Measurements from ENCODE around the gene BUD23. TPM values are rescaled to one million over a fixed set of nuclear protein-coding genes. Genes with fewer than 3 reads are reported as not detected.

Gene BUD23
- total RNA-seq, 1 experiment from 2014 or later: 124 TPM

DNA sequence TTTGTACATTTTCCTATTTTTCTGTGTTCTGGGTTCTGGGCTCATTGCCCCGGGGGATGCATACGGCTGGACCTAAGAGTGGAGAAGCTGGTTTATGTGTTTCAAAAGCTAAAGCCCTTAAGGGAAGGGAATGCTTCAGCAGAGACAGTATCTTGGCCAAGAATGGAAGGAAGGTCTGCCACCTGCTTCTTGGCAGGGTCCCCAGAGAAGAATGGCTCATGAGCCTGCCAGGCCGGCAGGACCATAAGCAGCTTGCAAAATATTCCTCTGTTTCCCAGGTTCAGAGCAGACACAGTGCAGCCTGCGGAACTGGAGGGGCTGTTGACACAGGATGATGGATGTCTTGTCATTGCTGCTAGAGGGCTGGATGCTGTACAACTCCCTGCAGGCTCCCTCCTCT is 63.0 kb downstream of the BUD23 start:
- ATAC-seq (no peak), DNase-seq (ENCODE audit: low read depth, low spot score) (no peak)
- H3K4me3 ChIP-seq (ENCODE audit: low read depth in 2 of 2, low read length in 2 of 2): no peak overlapping the region
- no peaks in the 10 kb centered on the region for H3K27me3 ChIP-seq (ENCODE audit: control insufficient read depth, insufficient read depth, low read length)
- peaks cover 24% of the 10 kb centered on the region for H3K4me1 ChIP-seq (ENCODE audit: control insufficient read depth, insufficient read depth, low read length)
- no peaks in the 10 kb centered on the region for H3K9me3 ChIP-seq (ENCODE audit: control insufficient read depth, insufficient read depth, low read depth, low read length)
- ChIA-PET POLR2A (interaction anchor here (0.7 kb wide), 1 partner anchor 48 kb away, joined by 5 read pairs; no protein-coding TSS in a partner anchor), CTCF (no interaction called here)
- TF ChIP-seq TCF7L2 (IDR thresholded peaks at IDR 0.05; ENCODE audit: low read depth, low read length) (no peak), REST (IDR thresholded peaks at IDR 0.05; ENCODE audit: insufficient read depth in 1 of 2, low read depth in 2 of 2, low read length in 1 of 2) (no peak), SIN3A (IDR thresholded peaks at IDR 0.05; ENCODE audit: borderline replicate concordance, insufficient read depth, low read depth, low read length) (no peak), POLR2AphosphoS5 (IDR thresholded peaks at IDR 0.05; ENCODE audit: low read depth, low read length) (no peak)
- TF ChIP-seq, protein P1, sequence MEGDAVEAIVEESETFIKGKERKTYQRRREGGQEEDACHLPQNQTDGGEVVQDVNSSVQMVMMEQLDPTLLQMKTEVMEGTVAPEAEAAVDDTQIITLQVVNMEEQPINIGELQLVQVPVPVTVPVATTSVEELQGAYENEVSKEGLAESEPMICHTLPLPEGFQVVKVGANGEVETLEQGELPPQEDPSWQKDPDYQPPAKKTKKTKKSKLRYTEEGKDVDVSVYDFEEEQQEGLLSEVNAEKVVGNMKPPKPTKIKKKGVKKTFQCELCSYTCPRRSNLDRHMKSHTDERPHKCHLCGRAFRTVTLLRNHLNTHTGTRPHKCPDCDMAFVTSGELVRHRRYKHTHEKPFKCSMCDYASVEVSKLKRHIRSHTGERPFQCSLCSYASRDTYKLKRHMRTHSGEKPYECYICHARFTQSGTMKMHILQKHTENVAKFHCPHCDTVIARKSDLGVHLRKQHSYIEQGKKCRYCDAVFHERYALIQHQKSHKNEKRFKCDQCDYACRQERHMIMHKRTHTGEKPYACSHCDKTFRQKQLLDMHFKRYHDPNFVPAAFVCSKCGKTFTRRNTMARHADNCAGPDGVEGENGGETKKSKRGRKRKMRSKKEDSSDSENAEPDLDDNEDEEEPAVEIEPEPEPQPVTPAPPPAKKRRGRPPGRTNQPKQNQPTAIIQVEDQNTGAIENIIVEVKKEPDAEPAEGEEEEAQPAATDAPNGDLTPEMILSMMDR (IDR thresholded peaks at IDR 0.05): no peak
- BruUV-seq (replicated peaks): no TSS peak
- intact Hi-C loops (cut with micrococcal nuclease; ENCODE audit: unreplicated experiment): no loop called here
- H3K27ac ChIP-seq (ENCODE audit: low read length): peak overlapping the region; percentile 57
- in situ Hi-C loops (cut with HindIII; ENCODE audit: low pct_unique_long_range_greater_than_20kb, low sequenced_read_pairs): no loop called here
- no peaks in the 10 kb centered on the region for H3K36me3 ChIP-seq (ENCODE audit: control insufficient read depth, insufficient read depth, low read length)

Small RNAs within 50 kb of the gene (microRNA-seq; reads per million reads assigned to microRNA genes)
- not detected for gene MIR4284 (ENCODE audit: unreplicated experiment)

Other genes with a start within 250 kb of the BUD23 start
- 3.2 TPM for gene FZD9, start 249.8 kb upstream of the BUD23 start, total RNA-seq (2021; ENCODE audit: unreplicated experiment)
- gene BAZ1B, start 161.3 kb upstream of the BUD23 start, total RNA-seq (2021; ENCODE audit: unreplicated experiment): 107 TPM
- 95.4 TPM for gene BCL7B, start 125.9 kb upstream of the BUD23 start, total RNA-seq (2021; ENCODE audit: unreplicated experiment)
- 60.1 TPM for gene TBL2, start 105.0 kb upstream of the BUD23 start, total RNA-seq (2021; ENCODE audit: unreplicated experiment)
- gene MLXIPL, start 59.1 kb upstream of the BUD23 start, total RNA-seq (2021; ENCODE audit: unreplicated experiment): 7.2 TPM
- 4.4 TPM for gene VPS37D, start 15.8 kb upstream of the BUD23 start, total RNA-seq (2021; ENCODE audit: unreplicated experiment)
- gene DNAJC30, start 144 bp upstream of the BUD23 start, total RNA-seq (2021; ENCODE audit: unreplicated experiment): 11.1 TPM
- 80.9 TPM for gene STX1A, start 36.1 kb downstream of the BUD23 start, total RNA-seq (2021; ENCODE audit: unreplicated experiment)
- 54.2 TPM for gene ABHD11, start 55.2 kb downstream of the BUD23 start, total RNA-seq (2021; ENCODE audit: unreplicated experiment)
- 16.8 TPM for gene CLDN3, start 86.7 kb downstream of the BUD23 start, total RNA-seq (2021; ENCODE audit: unreplicated experiment)
- gene CLDN4, start 147.4 kb downstream of the BUD23 start, total RNA-seq (2021; ENCODE audit: unreplicated experiment): 295 TPM
- gene METTL27, start 158.9 kb downstream of the BUD23 start, total RNA-seq (2021; ENCODE audit: unreplicated experiment): 3.4 TPM
- 0.72 TPM for gene TMEM270, start 177.6 kb downstream of the BUD23 start, total RNA-seq (2021; ENCODE audit: unreplicated experiment)

Measured in Panc1 (cell line).